ENCODE results near the gene SZRD1. TPM values are rescaled to one million over a fixed set of nuclear protein-coding genes. Genes with fewer than 3 reads are reported as not detected.

The SZRD1 gene
- total RNA-seq, 4 donors from 2014 or later: 24.4 to 126 (median 47.2) TPM

DNA sequence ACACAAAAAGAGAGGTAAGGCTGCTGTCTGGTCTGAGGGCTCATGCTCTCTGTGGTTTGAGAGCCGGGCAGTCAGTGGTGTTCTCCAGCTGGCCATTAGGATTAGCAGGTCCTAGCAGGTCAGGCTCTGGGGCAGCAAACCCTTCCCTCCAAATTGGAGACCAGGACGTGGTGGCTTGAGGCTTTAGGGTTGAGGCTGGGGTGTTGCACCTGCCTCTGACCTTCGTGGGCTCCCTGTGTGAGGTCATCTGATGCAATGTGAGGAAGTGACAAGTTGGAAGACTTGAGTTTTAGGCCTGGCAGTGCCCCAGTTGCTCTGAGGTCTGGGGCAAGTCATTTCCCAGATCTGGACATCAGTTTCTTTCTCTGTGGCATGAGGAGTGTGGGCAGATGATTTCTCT lies 24.4 kb downstream of the SZRD1 start:
- no peaks in the 10 kb centered on the region for H3K9me3 ChIP-seq
- H3K27ac ChIP-seq: peak overlapping the region in 1 of 2 donors; percentile 26
- H3K4me1 ChIP-seq: peaks cover 10 to 21% of the 10 kb centered on the region in 2 donors
- no peaks in the 10 kb centered on the region for H3K27me3 ChIP-seq
- TF ChIP-seq POLR2A (IDR thresholded peaks at IDR 0.05) (no peak), CTCF (IDR thresholded peaks at IDR 0.05) (no peak)
- intact Hi-C loops (cut with DNase I; ENCODE audit: low total_unique reads): no loop called here
- no peak for DNase-seq
- H3K4me3 ChIP-seq: no peak overlapping the region
- H3K36me3 ChIP-seq: no peaks in the 10 kb centered on the region

DNA sequence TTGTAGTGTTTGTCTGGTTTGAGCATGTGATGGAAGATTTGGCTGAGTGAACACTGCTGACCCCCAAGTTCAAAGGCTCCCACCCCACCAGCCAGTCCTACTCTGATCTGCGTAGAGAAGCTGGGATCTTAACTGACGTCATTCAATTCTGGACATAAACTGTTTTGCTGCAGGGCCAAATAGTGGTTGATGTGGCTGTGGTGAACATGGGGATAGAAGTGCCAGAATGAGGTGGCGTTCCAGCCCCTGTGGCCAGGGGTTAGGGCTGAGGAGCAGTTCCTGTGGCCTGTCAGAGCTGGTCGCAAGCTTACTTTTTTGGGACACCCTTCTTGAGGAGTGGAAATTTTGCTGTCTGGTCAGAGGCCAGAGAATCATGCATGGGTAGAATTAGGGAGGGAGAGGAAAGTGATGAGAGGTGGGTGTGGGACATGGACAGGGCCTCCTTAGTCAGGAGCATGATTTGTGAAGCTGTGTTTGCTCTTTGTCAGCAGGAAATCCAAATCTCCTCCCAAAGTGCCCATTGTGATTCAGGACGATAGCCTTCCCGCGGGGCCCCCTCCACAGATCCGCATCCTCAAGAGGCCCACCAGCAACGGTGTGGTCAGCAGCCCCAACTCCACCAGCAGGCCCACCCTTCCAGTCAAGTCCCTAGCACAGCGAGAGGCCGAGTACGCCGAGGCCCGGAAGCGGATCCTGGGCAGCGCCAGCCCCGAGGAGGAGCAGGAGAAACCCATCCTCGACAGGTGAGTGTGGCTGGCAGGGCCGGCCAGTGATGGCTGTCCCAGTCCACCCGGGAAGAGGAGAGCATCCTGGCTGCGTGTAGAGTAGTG lies 25.9 kb downstream of the SZRD1 start:
- TF ChIP-seq POLR2A (IDR thresholded peaks at IDR 0.05): no peak
- TF ChIP-seq CTCF (IDR thresholded peaks at IDR 0.05): no peak
- Histone ChIP-seq H3K27ac (peak overlapping the region in 1 of 2 donors; percentile 26), H3K4me3 (no peak overlapping the region), H3K27me3 (no peaks in the 10 kb centered on the region), H3K9me3 (no peaks in the 10 kb centered on the region), H3K36me3 (no peaks in the 10 kb centered on the region), H3K4me1 (peaks cover 5 to 14% of the 10 kb centered on the region in 2 donors)
- DNase-seq: no peak
- intact Hi-C loops (cut with DNase I; ENCODE audit: low total_unique reads): no loop called here

DNA sequence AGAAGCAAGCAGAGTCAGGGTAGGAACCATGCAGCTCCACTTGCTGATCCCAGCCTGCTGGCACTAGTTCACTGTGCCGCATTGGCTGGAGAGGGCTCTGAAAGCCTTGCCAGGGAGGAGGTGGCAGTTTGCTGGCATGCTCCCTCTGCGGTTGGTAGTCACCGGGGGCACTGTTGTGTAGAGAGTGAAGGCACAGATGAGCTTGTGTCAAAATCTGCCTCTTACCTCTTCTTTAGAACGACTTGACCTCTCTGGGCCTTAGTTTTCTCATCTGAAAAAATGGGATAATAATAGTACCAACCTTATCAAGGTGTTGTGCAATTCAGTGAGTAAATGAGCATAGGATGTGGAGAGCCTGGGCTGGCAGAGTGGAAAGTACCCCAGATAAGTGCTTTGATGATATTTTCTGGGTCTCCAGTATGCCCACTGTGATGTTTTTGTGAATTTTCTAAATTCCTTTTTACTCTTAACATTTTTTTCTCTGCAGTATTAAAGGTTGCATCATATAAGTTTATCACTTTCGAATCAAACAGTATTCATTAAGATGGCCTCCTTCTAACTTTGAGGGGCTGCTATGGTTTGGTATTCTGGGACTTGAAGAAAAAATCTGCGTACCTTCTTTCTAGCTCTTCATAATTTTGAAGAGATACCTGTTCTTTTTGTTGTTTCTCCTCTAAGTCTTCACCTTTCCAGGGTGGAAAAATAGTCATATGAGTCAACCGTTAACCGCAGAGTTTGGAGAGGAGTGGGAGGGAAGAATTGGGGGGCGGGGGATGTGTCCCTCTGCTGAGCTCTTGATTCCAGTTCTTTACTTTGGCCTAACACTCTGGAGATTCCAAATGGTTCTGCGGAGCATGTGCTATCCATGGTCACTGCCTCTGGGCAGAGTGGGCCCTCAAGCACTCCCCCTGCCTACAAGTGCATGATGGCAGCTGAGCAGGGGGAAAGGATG lies 26.8 kb downstream of the SZRD1 start:
- intact Hi-C loops (cut with DNase I; ENCODE audit: low total_unique reads): no loop called here
- no peak overlapping the region for H3K4me3 ChIP-seq
- no peaks in the 10 kb centered on the region for H3K36me3 ChIP-seq
- H3K9me3 ChIP-seq: no peaks in the 10 kb centered on the region
- TF ChIP-seq POLR2A (IDR thresholded peaks at IDR 0.05) (no peak), CTCF (IDR thresholded peaks at IDR 0.05) (no peak)
- H3K4me1 ChIP-seq: peaks cover 5 to 14% of the 10 kb centered on the region in 2 donors
- H3K27me3 ChIP-seq: no peaks in the 10 kb centered on the region
- peak overlapping the region in 1 of 2 donors; percentile 26 for H3K27ac ChIP-seq
- no peak for DNase-seq

DNA sequence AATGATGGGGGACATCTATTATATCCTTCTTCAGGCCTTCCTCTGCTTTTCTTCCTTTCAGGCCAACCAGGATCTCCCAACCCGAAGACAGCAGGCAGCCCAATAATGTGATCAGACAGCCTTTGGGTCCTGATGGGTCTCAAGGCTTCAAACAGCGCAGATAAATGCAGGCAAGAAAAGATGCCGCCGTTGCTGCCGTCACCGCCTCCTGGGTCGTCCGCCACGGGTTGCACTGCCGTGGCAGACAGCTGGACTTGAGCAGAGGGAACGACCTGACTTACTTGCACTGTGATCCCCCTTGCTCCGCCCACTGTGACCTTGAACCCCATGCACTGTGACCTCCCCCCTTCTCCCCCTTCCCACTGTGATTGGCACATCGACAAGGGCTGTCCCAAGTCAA lies 27.9 kb downstream of the SZRD1 start:
- no peak overlapping the region for H3K27ac ChIP-seq
- intact Hi-C loops (cut with DNase I; ENCODE audit: low total_unique reads): no loop called here
- peaks cover 5 to 14% of the 10 kb centered on the region in 2 donors for H3K4me1 ChIP-seq
- H3K36me3 ChIP-seq: no peaks in the 10 kb centered on the region
- H3K27me3 ChIP-seq: no peaks in the 10 kb centered on the region
- DNase-seq: no peak
- H3K9me3 ChIP-seq: no peaks in the 10 kb centered on the region
- TF ChIP-seq POLR2A (IDR thresholded peaks at IDR 0.05) (no peak), CTCF (IDR thresholded peaks at IDR 0.05) (no peak)
- no peak overlapping the region for H3K4me3 ChIP-seq

All from uterus (tissue), 4 donors.